Tibial nerve (tissue), 4 donors: ENCODE data around the gene NRK. TPM values are rescaled to one million over a fixed set of nuclear protein-coding genes. Genes with fewer than 3 reads are reported as not detected.

ENCODE experiments used
- DNase-seq, 2 donors: peaks; one replicate each; pipeline ENCODE4 v3.0.0-alpha.2; 2019; ENCODE audit warnings: low spot score in 2 of 2
- H3K27ac ChIP-seq, 4 donors: fragments of 200-600 bp; sonication (generic) in 3 of 4; one replicate each; pipeline ENCODE4 v1.5.1; 2017 to 2019; ENCODE audit warnings: mild to moderate bottlenecking in 1 of 4
- H3K27me3 ChIP-seq, 2 donors: fragments of 200-600 bp; sonication (generic) in 1 of 2; one replicate each; pipeline versions ENCODE4 v1.5.1 to v1.6.0; 2017 to 2019
- H3K36me3 ChIP-seq, 3 donors: fragments of 200-600 bp; sonication (generic); one replicate each; pipeline ENCODE4 v1.5.1; 2018 to 2019
- H3K4me1 ChIP-seq, 4 donors: fragments of 200-600 bp; sonication (generic) in 3 of 4; one replicate each; pipeline ENCODE4 v1.5.1; 2017 to 2019
- H3K4me3 ChIP-seq, 4 donors: fragments of 200-600 bp; sonication (generic) in 3 of 4; one replicate each; pipeline ENCODE4 v1.5.1; 2017 to 2019; ENCODE audit warnings: mild to moderate bottlenecking in 1 of 4, moderate library complexity in 1 of 4
- H3K9me3 ChIP-seq, 4 donors: fragments of 200-600 bp; sonication (generic) in 3 of 4; one replicate each; pipeline ENCODE4 v1.5.1; 2017 to 2019
- CTCF ChIP-seq, 5 experiments: fragments of 200-600 bp in 3 of 5; fragments of 450-650 bp in 2 of 5; sonication (generic) in 3 of 5; IDR thresholded peaks; one replicate each; pipeline ENCODE4 v1.5.1; 2016 to 2019; ENCODE audit warnings: antibody characterized with exemption in 5 of 5, mild to moderate bottlenecking in 3 of 5, moderate library complexity in 2 of 5
- EP300 ChIP-seq, 2 donors: sonication (generic); formaldehyde crosslinking; IDR thresholded peaks; one replicate each; pipeline ENCODE4 v1.6.1; 2017; ENCODE audit warnings: antibody characterized with exemption in 2 of 2, mild to moderate bottlenecking in 1 of 2
- POLR2A ChIP-seq, 2 donors: fragments of 450-650 bp; IDR thresholded peaks; one replicate each; pipeline ENCODE4 v1.6.1; 2017; ENCODE audit warnings: antibody characterized with exemption in 2 of 2, mild to moderate bottlenecking in 2 of 2, moderate library complexity in 2 of 2
- WGBS, 2 donors: methylation state at CpG; one replicate each; pipeline ENCODE4 v1.1.5; 2018; 5-methylcytosine and 5-hydroxymethylcytosine counted together
- total RNA-seq, 4 donors: library from RNA; depleted of rRNA; stranded (reverse); fragments of >200 nt; gene quantifications; one replicate each; pipeline ENCODE4 v1.1.0, GENCODE V29; 2016

NRK gene
- total RNA-seq, 4 donors from 2014 or later: under 0.01 to 0.63 (median 0.30) TPM

GRCh38 chrX:105872941-105873340 lies 50.6 kb downstream of the NRK start:
- Histone ChIP-seq H3K4me1 (no peaks in the 10 kb centered on the region), H3K9me3 (no peaks in the 10 kb centered on the region), H3K4me3 (no peak overlapping the region), H3K27me3 (peaks cover 0 to 16% of the 10 kb centered on the region in 2 donors), H3K27ac (no peak overlapping the region), H3K36me3 (no peaks in the 10 kb centered on the region)
- WGBS, 2 donors: 45 to 61% methylated on average over 7 of the region's 7 CpGs
- no peak for DNase-seq
- TF ChIP-seq POLR2A (IDR thresholded peaks at IDR 0.05) (no peak), CTCF (IDR thresholded peaks at IDR 0.05) (no peak), EP300 (IDR thresholded peaks at IDR 0.05) (no peak)

- no peaks in the 10 kb centered on the region for H3K4me1 ChIP-seq
- H3K27me3 ChIP-seq: peaks cover 0 to 16% of the 10 kb centered on the region in 2 donors
- no peak overlapping the region for H3K27ac ChIP-seq
- WGBS, 2 donors: 57 to 82% methylated on average over 1 of the region's 1 CpG
- no peak overlapping the region for H3K4me3 ChIP-seq
- no peak for TF ChIP-seq EP300 (IDR thresholded peaks at IDR 0.05)
- DNase-seq: no peak
- no peaks in the 10 kb centered on the region for H3K9me3 ChIP-seq
- no peaks in the 10 kb centered on the region for H3K36me3 ChIP-seq
These were observed 52.5 kb downstream of the NRK start for GRCh38 chrX:105874790-105875189.

GRCh38 chrX:105876658-105877057 lies 54.3 kb downstream of the NRK start:
- no peak overlapping the region for H3K4me3 ChIP-seq
- 39 to 65% methylated on average over 3 of the region's 3 CpGs for WGBS, 2 donors
- TF ChIP-seq POLR2A (IDR thresholded peaks at IDR 0.05) (no peak), CTCF (IDR thresholded peaks at IDR 0.05) (no peak), EP300 (IDR thresholded peaks at IDR 0.05) (no peak)
- DNase-seq: no peak
- peaks cover 0 to 16% of the 10 kb centered on the region in 2 donors for H3K27me3 ChIP-seq
- no peak overlapping the region for H3K27ac ChIP-seq
- no peaks in the 10 kb centered on the region for H3K4me1 ChIP-seq
- H3K36me3 ChIP-seq: no peaks in the 10 kb centered on the region
- H3K9me3 ChIP-seq: no peaks in the 10 kb centered on the region

- H3K36me3 ChIP-seq: no peaks in the 10 kb centered on the region
- no peak for DNase-seq
- H3K27me3 ChIP-seq: peaks cover 0 to 19% of the 10 kb centered on the region in 2 donors
- no peaks in the 10 kb centered on the region for H3K4me1 ChIP-seq
- no peak for TF ChIP-seq POLR2A (IDR thresholded peaks at IDR 0.05)
- TF ChIP-seq CTCF (IDR thresholded peaks at IDR 0.05): no peak
- TF ChIP-seq EP300 (IDR thresholded peaks at IDR 0.05): no peak
- no peak overlapping the region for H3K4me3 ChIP-seq
- no peaks in the 10 kb centered on the region for H3K9me3 ChIP-seq
- 64 to 73% methylated on average over 3 of the region's 3 CpGs for WGBS, 2 donors
- H3K27ac ChIP-seq: no peak overlapping the region
These were observed 58.2 kb downstream of the NRK start for GRCh38 chrX:105880491-105880890.

- Histone ChIP-seq H3K27me3 (peaks cover 0 to 26% of the 10 kb centered on the region in 2 donors), H3K9me3 (no peaks in the 10 kb centered on the region), H3K36me3 (no peaks in the 10 kb centered on the region), H3K4me3 (no peak overlapping the region), H3K27ac (no peak overlapping the region), H3K4me1 (no peaks in the 10 kb centered on the region)
- TF ChIP-seq POLR2A (IDR thresholded peaks at IDR 0.05): no peak
- WGBS, 2 donors: 47 to 58% methylated on average over 3 of the region's 3 CpGs
- DNase-seq: no peak
These were observed 60.4 kb downstream of the NRK start for GRCh38 chrX:105882581-105883275.

GRCh38 chrX:105894721-105895120 lies 72.4 kb downstream of the NRK start:
- peaks cover 0 to 19% of the 10 kb centered on the region in 2 donors for H3K27me3 ChIP-seq
- no peak for TF ChIP-seq EP300 (IDR thresholded peaks at IDR 0.05)
- no peak for TF ChIP-seq POLR2A (IDR thresholded peaks at IDR 0.05)
- TF ChIP-seq CTCF (IDR thresholded peaks at IDR 0.05): no peak
- no peak overlapping the region for H3K4me3 ChIP-seq
- H3K9me3 ChIP-seq: no peaks in the 10 kb centered on the region
- H3K4me1 ChIP-seq: no peaks in the 10 kb centered on the region
- no peak for DNase-seq
- H3K36me3 ChIP-seq: no peaks in the 10 kb centered on the region
- no peak overlapping the region for H3K27ac ChIP-seq
